Pancreas (tissue), 10 donors: Measurements from ENCODE around the gene TNFRSF11A. TPM values are rescaled to one million over a fixed set of nuclear protein-coding genes. Genes with fewer than 3 reads are reported as not detected.

ENCODE experiments used
- ATAC-seq, 4 donors: fragments of 200-7000 bp; cut with Tn5 transposase; one replicate each; pipeline versions ENCODE4 v1.8.0 to v1.9.1; 2020; ENCODE audit warnings: mild to moderate bottlenecking in 4 of 4, moderate library complexity in 4 of 4
- DNase-seq, 6 donors: peaks; one replicate each; pipeline ENCODE4 v3.0.0-alpha.2; 2020
- FAIRE-seq: peaks from 2 replicates; lab custom pipeline; 2012; peaks lifted over from hg19 to GRCh38; lab: Jason Lieb, UNC
- H3K27ac ChIP-seq, 4 donors: fragments of 200-600 bp; sonication (generic); 1 replicate in 3 of 4; 2 replicates in 1 of 4; pipeline versions ENCODE4 v1.5.0 to v1.8.0; 2020
- H3K27me3 ChIP-seq, 4 donors: fragments of 200-600 bp; one replicate each; pipeline ENCODE4 v1.8.0; 2021
- H3K36me3 ChIP-seq, 3 donors: fragments of 200-600 bp; sonication (generic) in 1 of 3; one replicate each; pipeline versions ENCODE4 v1.5.0 to v1.8.0; 2020 to 2021
- H3K4me1 ChIP-seq, 3 donors: fragments of 200-600 bp; one replicate each; pipeline ENCODE4 v1.8.0; 2021
- H3K4me3 ChIP-seq, 4 donors: fragments of 200-600 bp; sonication (generic) in 2 of 4; one replicate each; pipeline versions ENCODE4 v1.5.0 to v1.8.0; 2020 to 2021
- H3K9me3 ChIP-seq, 4 donors: fragments of 200-600 bp; one replicate each; pipeline ENCODE4 v1.8.0; 2021
- WGBS, 2 donors: extraction: QIAGEN DNeasy Blood & Tissue Kit; methylation state at CpG; one replicate each; pipeline ENCODE4 v1.1.7; 2013; 5-methylcytosine and 5-hydroxymethylcytosine counted together
- intact Hi-C, 3 donors: fragments of 100-400 bp; cut with DNase I; formaldehyde crosslinking; loops; one replicate each; pipeline versions ENCODE4 v1.11.1 to v1.14.2; 2022
- polyA plus RNA-seq, 2 donors: library from polyadenylated mRNA; stranded (reverse); fragments of 200-250 nt; gene quantifications; one replicate each; pipeline ENCODE4 v1.2.3, GENCODE V29; 2013
- total RNA-seq, 6 donors: library from RNA; stranded (reverse); fragmentation: NEBNext Ultra II Directional in 4 of 6; extraction: Animal tissue kit (Norgen Biotek cat#: 25700) in 4 of 6; gene quantifications; one replicate each; pipeline versions ENCODE4 v1.2.1 to v1.2.4, GENCODE V29; 2021 to 2023
- TF ChIP-seq, protein P1 (sequence below), 4 donors: fragments of 200-600 bp; sonication (generic) in 3 of 4; IDR thresholded peaks; one replicate each; pipeline versions ENCODE4 v1.5.0 to v1.8.0; 2021; ENCODE audit warnings: antibody characterized with exemption in 4 of 4
- donor health status: healthy with polysubstance abuse.
- donor health status: DM: no; HTN: no; CAD: no; lungs with moderate emphysema.
- donor health status: DM: no; HTN: no; CAD: no.
- donor health status: control.
- donor health status: control.
- donor health status: Bipolar disorder and iron deficiency.
- donor health status: DM: yes; HTN: yes; CAD: no.
- donor health status: DM: no; HTN: no; CAD: no.
- donor health status: DM: no; HTN: no; CAD: no.
- donor health status: DM: yes; HTN: yes; CAD: no.

The TNFRSF11A gene
- total and polyA plus RNA-seq, 8 donors: 0.80 to 6.2 (median 2.8) TPM

DNA sequence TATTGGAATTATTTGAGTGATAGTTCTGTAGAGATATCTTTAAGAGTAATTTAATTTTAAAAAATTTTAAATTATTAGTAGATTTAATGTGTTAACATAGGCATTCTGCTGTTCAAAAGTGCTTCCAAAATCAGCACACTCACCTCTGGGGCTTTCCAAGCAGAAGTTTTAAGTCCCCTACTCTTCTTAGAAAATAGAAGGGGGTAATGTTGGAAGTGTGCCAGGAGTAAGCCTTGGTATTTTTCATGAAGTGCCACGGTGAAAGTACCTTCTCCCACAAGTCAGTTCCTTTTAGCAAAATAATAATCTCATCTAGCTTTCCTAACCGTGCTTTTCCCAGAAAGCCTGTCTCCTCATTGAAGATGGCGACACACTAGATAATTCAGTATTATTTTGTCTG lies 3.9 kb upstream of the TNFRSF11A start:
- H3K27ac ChIP-seq: no peak overlapping the region
- FAIRE-seq: no peak
- ATAC-seq: no peak

DNA sequence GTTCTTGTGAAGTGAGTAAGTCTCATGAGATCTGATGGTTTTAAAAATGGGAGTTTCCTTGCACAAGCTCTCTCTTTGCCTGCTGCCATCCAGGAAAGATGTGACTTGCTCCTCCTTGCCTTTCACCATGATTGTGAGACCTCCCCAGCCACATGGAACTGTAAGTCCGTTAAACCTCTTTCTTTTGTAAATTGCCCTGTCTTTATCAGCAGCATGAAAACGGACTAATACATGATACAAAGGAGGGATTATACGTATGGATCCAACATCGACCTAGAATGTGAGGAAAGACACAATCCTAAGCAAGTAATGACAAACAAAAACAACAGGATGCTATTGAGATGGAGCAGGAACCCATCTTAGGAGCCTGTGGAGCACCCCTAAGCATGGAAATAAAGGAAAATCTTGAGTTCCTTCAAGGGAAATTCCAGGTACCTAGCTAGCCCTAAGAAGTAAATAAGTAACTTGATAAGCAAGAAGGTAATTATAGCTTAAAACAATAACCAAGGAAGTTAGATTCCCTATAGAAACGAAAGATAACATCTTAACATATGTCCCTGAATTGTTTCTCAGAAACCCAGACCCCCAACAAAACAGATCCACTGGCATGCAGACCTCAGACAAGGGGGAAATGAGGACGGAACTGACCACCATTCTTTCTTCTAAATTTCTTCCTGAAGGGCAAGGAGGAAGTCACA lies 1.5 kb upstream of the TNFRSF11A start:
- DNase-seq: no peak

More for the DNA sequence above, 3.9 kb upstream of the TNFRSF11A start:
- no peaks in the 10 kb centered on the region for H3K9me3 ChIP-seq
- H3K27me3 ChIP-seq: no peaks in the 10 kb centered on the region
- TF ChIP-seq, protein P1, sequence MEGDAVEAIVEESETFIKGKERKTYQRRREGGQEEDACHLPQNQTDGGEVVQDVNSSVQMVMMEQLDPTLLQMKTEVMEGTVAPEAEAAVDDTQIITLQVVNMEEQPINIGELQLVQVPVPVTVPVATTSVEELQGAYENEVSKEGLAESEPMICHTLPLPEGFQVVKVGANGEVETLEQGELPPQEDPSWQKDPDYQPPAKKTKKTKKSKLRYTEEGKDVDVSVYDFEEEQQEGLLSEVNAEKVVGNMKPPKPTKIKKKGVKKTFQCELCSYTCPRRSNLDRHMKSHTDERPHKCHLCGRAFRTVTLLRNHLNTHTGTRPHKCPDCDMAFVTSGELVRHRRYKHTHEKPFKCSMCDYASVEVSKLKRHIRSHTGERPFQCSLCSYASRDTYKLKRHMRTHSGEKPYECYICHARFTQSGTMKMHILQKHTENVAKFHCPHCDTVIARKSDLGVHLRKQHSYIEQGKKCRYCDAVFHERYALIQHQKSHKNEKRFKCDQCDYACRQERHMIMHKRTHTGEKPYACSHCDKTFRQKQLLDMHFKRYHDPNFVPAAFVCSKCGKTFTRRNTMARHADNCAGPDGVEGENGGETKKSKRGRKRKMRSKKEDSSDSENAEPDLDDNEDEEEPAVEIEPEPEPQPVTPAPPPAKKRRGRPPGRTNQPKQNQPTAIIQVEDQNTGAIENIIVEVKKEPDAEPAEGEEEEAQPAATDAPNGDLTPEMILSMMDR (IDR thresholded peaks at IDR 0.05): no peak
- DNase-seq: no peak
- H3K36me3 ChIP-seq: no peaks in the 10 kb centered on the region
- no peak overlapping the region for H3K4me3 ChIP-seq
- intact Hi-C loops: no loop called here
- H3K4me1 ChIP-seq: peaks cover 0 to 4% (median 0%) of the 10 kb centered on the region in 3 donors
- 46% methylated on average over 3 of the region's 3 CpGs for WGBS, 2 donors

DNA sequence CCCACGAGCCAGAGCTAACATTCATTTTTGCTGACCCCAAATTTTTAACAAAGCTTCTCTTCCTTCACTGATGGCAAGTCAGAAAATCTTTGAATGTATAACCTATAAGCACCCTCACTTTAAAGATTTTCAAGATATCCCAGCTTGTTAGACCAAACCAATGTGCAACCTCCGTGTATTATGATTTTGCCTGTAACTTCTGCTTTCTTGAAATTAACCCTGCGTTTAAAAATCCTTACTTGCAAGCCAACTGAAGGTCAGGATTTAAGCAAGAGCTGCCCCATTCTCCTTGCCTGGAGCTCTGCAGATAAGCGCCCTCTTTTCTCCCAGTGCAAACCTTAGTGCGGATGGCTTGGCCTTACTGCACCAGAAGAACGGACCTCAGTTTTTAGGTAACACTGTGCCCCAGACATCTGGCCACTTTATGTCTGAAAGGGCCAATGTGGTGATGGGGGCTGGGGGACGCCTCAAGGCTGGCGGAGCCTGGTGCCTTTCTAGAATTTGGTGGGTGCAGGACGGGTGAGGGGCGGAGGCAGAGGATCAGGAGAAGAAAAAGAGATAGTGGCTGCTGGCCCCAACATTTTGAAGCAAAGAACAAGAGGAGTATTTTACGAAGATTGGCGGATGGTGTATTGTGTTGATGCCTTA lies 805 bp upstream of the TNFRSF11A start:
- intact Hi-C loops: no loop called here
- no peak for FAIRE-seq
- Histone ChIP-seq H3K36me3 (no peaks in the 10 kb centered on the region), H3K27me3 (peaks cover 0 to 7% (median 0%) of the 10 kb centered on the region in 4 donors), H3K27ac (no peak overlapping the region), H3K4me1 (peaks cover 0 to 21% (median 0%) of the 10 kb centered on the region in 3 donors), H3K9me3 (no peaks in the 10 kb centered on the region), H3K4me3 (peak overlapping the region in 3 of 4 donors; percentile 5 to 43 (median 41))
- ATAC-seq: peak in 2 of 4 donors; percentile 5 to 6
- TF ChIP-seq, protein P1 (IDR thresholded peaks at IDR 0.05): no peak
- peak in 1 of 6 donors; percentile 22 for DNase-seq
- 46 to 52% methylated on average over 12 of the region's 12 CpGs for WGBS, 2 donors

More for the DNA sequence above, 1.5 kb upstream of the TNFRSF11A start:
- intact Hi-C loops: no loop called here
- H3K4me3 ChIP-seq: no peak overlapping the region
- TF ChIP-seq, protein P1 (IDR thresholded peaks at IDR 0.05): no peak
- peaks cover 0 to 3% (median 0%) of the 10 kb centered on the region in 4 donors for H3K27me3 ChIP-seq
- FAIRE-seq: no peak
- H3K27ac ChIP-seq: no peak overlapping the region
- H3K9me3 ChIP-seq: no peaks in the 10 kb centered on the region
- H3K4me1 ChIP-seq: peaks cover 0 to 19% (median 0%) of the 10 kb centered on the region in 3 donors
- ATAC-seq: no peak
- WGBS, 2 donors: 23 to 27% methylated on average over 6 of the region's 6 CpGs
- no peaks in the 10 kb centered on the region for H3K36me3 ChIP-seq

DNA sequence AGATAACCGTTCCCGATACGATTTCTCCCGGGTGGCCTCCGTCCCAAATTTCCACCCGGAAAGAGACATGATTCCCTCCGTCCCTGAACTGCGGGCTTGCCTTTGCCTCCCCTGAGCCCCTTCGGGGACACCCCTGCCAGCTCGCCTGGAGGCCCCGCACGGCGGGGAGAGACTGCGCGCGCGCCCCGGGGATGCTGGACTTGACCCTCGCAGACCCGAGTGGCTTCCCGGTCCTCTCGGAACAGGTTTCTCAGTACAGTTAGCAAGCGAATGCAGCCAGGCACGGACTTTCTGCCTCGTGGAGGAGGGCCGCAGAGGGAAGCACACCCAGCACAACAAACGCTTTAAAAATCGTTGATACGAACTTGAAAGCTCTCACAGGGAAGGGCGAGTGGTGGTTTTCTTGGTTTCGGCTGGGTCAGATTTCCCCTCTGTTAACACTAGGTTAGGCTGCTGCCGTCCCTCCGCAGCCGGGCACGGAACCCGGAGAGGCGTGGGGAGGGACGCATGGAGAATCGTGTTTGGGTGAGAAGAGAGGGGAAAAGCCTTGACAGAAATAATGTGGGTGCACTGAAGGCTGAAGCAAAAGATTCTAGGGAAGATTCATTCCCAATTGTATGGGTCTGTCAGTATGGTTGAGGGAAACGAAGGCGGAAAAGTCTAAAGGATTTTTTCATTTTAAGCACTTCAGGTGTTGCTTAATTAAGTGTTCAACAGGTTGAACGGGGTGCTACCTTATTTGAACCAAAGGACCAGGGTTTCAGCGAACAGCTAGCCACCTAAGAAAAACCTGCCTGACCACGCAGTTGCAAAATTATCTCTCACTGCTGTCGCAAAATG lies 916 bp downstream of the TNFRSF11A start:
- intact Hi-C loops: no loop called here
- H3K36me3 ChIP-seq: no peaks in the 10 kb centered on the region
- WGBS, 2 donors: 3% methylated on average over 45 of the region's 45 CpGs
- H3K27me3 ChIP-seq: peaks cover 0 to 7% (median 0%) of the 10 kb centered on the region in 4 donors
- ATAC-seq (peak; percentile 29 to 46 (median 38)), FAIRE-seq (no peak), DNase-seq (peak in 5 of 6 donors; percentile 20 to 73 (median 44))
- H3K27ac ChIP-seq: no peak overlapping the region
- no peaks in the 10 kb centered on the region for H3K9me3 ChIP-seq
- peak overlapping the region; percentile 26 to 43 (median 37) for H3K4me3 ChIP-seq
- TF ChIP-seq, protein P1 (IDR thresholded peaks at IDR 0.05): no peak
- H3K4me1 ChIP-seq: peaks cover 0 to 26% (median 0%) of the 10 kb centered on the region in 3 donors
